Astrocyte (in vitro differentiated cells and primary cell): ENCODE measurements around the gene DBF4B.

ENCODE experiments used
- EZH2 ChIP-seq: IDR thresholded peaks from 2 replicates; pipeline ENCODE4 v1.6.1; 2012; ENCODE audit warnings: mild to moderate bottlenecking, low read length, inconsistent platforms; ENCODE audit not compliant: insufficient read depth
- TF ChIP-seq, protein P1 (sequence below): IDR thresholded peaks from 2 replicates; pipeline ENCODE4 v1.5.1; 2011; ENCODE audit warnings: low read depth, mild to moderate bottlenecking, inconsistent platforms, low read length, moderate library complexity; ENCODE audit not compliant: insufficient read depth

DNA sequence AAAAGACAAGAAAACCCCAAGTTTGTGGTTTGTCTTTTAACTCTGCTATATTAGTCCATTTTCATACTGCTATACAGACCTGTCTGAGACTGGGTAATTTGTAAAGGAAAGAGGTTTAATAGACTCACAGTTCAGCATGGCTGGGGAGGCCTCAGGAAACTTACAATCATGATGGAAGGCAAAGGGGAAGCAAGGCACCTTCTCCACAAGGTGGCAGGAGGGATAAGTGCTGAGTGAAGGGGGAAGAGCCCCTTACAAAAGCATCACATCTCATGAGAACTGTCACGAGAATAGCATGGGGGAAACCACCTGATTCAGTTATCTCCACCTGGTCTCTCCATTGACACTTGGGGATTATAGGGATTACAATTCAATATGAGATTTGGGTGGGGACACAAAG, 36.8 kb downstream of the DBF4B start:
- TF ChIP-seq, protein P1, sequence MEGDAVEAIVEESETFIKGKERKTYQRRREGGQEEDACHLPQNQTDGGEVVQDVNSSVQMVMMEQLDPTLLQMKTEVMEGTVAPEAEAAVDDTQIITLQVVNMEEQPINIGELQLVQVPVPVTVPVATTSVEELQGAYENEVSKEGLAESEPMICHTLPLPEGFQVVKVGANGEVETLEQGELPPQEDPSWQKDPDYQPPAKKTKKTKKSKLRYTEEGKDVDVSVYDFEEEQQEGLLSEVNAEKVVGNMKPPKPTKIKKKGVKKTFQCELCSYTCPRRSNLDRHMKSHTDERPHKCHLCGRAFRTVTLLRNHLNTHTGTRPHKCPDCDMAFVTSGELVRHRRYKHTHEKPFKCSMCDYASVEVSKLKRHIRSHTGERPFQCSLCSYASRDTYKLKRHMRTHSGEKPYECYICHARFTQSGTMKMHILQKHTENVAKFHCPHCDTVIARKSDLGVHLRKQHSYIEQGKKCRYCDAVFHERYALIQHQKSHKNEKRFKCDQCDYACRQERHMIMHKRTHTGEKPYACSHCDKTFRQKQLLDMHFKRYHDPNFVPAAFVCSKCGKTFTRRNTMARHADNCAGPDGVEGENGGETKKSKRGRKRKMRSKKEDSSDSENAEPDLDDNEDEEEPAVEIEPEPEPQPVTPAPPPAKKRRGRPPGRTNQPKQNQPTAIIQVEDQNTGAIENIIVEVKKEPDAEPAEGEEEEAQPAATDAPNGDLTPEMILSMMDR: no peak
- TF ChIP-seq EZH2: no peak
